ENCODE results near the gene CEP250.

DNA sequence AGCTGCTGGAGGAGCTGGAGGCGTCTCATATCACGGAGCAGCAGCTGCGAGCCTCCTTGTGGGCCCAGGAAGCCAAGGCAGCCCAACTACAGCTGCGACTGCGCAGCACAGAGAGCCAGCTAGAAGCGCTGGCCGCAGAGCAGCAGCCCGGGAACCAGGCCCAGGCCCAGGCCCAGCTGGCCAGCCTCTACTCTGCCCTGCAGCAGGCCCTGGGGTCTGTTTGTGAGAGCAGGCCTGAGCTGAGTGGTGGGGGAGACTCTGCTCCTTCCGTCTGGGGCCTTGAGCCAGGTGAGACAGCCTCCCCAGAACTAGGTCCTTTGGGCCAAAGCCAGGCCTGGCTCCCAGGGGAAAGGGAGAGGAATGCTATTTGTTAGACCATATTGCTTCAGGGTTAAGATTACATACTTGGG, 42.4 kb downstream of the CEP250 start:
- TF ChIP-seq REST (IDR thresholded peaks at IDR 0.05; ENCODE audit: insufficient read depth in 1 of 2, low read depth in 2 of 2, low read length in 2 of 2), result no peak
- TF ChIP-seq POLR2AphosphoS5 (IDR thresholded peaks at IDR 0.05; ENCODE audit: low read depth, low read length), result no peak
